Ascending aorta (tissue), 2 donors: ENCODE measurements around the gene NOL4. TPM values are rescaled to one million over a fixed set of nuclear protein-coding genes. Genes with fewer than 3 reads are reported as not detected.
A peak's percentile ranks its signal among the peaks of the same experiment; 100 is the strongest.
"Not testable (repeated sequence)": the region's sequence is repeated elsewhere in the genome, so short reads cannot be mapped to it uniquely, and the experiment has no call there.

Experiments
- DNase-seq, 2 donors: peaks; one replicate each; pipeline ENCODE4 v3.0.0-alpha.2; 2019; ENCODE audit warnings: low spot score in 2 of 2
- H3K27ac ChIP-seq, 2 donors: fragments of 200-600 bp; sonication (generic); one replicate each; pipeline ENCODE4 v1.5.1; 2016 to 2017; ENCODE audit warnings: mild to moderate bottlenecking in 1 of 2
- H3K27me3 ChIP-seq: fragments of 200-600 bp; sonication (generic); one replicate; pipeline ENCODE4 v1.5.1; 2017
- H3K36me3 ChIP-seq, 2 donors: fragments of 200-600 bp; sonication (generic); one replicate each; pipeline ENCODE4 v1.5.1; 2016
- H3K4me1 ChIP-seq, 2 donors: fragments of 200-600 bp; sonication (generic); one replicate each; pipeline ENCODE4 v1.5.1; 2016 to 2017; ENCODE audit warnings: mild to moderate bottlenecking in 1 of 2
- H3K4me3 ChIP-seq, 2 donors: fragments of 200-600 bp; sonication (generic); one replicate each; pipeline ENCODE4 v1.5.1; 2016 to 2017; ENCODE audit warnings: mild to moderate bottlenecking in 1 of 2
- H3K9me3 ChIP-seq, 2 donors: fragments of 200-600 bp; sonication (generic); one replicate each; pipeline ENCODE4 v1.5.1; 2016
- CTCF ChIP-seq, 3 experiments: fragments of 200-600 bp in 2 of 3; fragments of 450-650 bp in 1 of 3; sonication (generic) in 2 of 3; IDR thresholded peaks; one replicate each; pipeline ENCODE4 v1.5.1; 2016 to 2019; ENCODE audit warnings: antibody characterized with exemption in 3 of 3, mild to moderate bottlenecking in 1 of 3, moderate library complexity in 1 of 3
- intact Hi-C: fragments of 100-400 bp; cut with DNase I; formaldehyde crosslinking; loops from one replicate; pipeline ENCODE4 v1.15.1; 2023
- total RNA-seq: library from RNA; depleted of rRNA; stranded (reverse); fragments of >200 nt; gene quantifications from one replicate; pipeline ENCODE4 v1.1.0, GENCODE V29; 2016

NOL4 gene
- total RNA-seq, 1 donor from 2014 or later = not detected

- H3K27me3 ChIP-seq = no peaks in the 10 kb centered on the region
- intact Hi-C loops = no loop called here
- no peak for TF ChIP-seq CTCF (IDR thresholded peaks at IDR 0.05)
- no peak overlapping the region for H3K27ac ChIP-seq
- DNase-seq = no peak
- peaks cover 0 to 4% of the 10 kb centered on the region in 2 donors for H3K9me3 ChIP-seq
- no peaks in the 10 kb centered on the region for H3K36me3 ChIP-seq
- no peaks in the 10 kb centered on the region for H3K4me1 ChIP-seq
- H3K4me3 ChIP-seq = no peak overlapping the region
These were observed 24.0 kb upstream of the NOL4 start for GRCh38 chr18:34248727-34249126.

GRCh38 chr18:34242739-34243138 lies 18.0 kb upstream of the NOL4 start:
- Histone ChIP-seq H3K27me3 (no peaks in the 10 kb centered on the region), H3K27ac (no peak overlapping the region), H3K36me3 (no peaks in the 10 kb centered on the region), H3K4me1 (no peaks in the 10 kb centered on the region), H3K4me3 (no peak overlapping the region), H3K9me3 (no peaks in the 10 kb centered on the region)
- TF ChIP-seq CTCF (IDR thresholded peaks at IDR 0.05) = no peak
- intact Hi-C loops = no loop called here
- DNase-seq = no peak

- H3K4me3 ChIP-seq, DNase-seq, H3K9me3 ChIP-seq, H3K4me1 ChIP-seq, H3K36me3 ChIP-seq, intact Hi-C loops, H3K27me3 ChIP-seq, H3K27ac ChIP-seq: not testable (repeated sequence)
These were observed 9.2 kb upstream of the NOL4 start for GRCh38 chr18:34233781-34234388.

GRCh38 chr18:34225218-34225553 lies 473 bp upstream of the NOL4 start:
- no peak for DNase-seq
- Histone ChIP-seq H3K27ac (no peak overlapping the region), H3K27me3 (no peaks in the 10 kb centered on the region), H3K9me3 (no peaks in the 10 kb centered on the region), H3K4me3 (peak overlapping the region; percentile 54 to 69), H3K4me1 (peaks cover 3% of the 10 kb centered on the region in 2 donors), H3K36me3 (no peaks in the 10 kb centered on the region)
- intact Hi-C loops = loop anchor here (10.0 kb wide), 1 partner anchor 560 kb away; no protein-coding TSS in a partner anchor
- TF ChIP-seq CTCF (IDR thresholded peaks at IDR 0.05) = no peak

GRCh38 chr18:34223893-34224422 lies 755 bp downstream of the NOL4 start:
- Histone ChIP-seq H3K4me3 (peak overlapping the region; percentile 54 to 69), H3K4me1 (peaks cover 3% of the 10 kb centered on the region in 2 donors), H3K9me3 (no peaks in the 10 kb centered on the region), H3K36me3 (no peaks in the 10 kb centered on the region), H3K27ac (no peak overlapping the region), H3K27me3 (no peaks in the 10 kb centered on the region)
- intact Hi-C loops = loop anchor here (10.0 kb wide), 1 partner anchor 561 kb away; no protein-coding TSS in a partner anchor
- no peak for TF ChIP-seq CTCF (IDR thresholded peaks at IDR 0.05)
- no peak for DNase-seq

- Histone ChIP-seq H3K27ac (no peak overlapping the region), H3K4me1 (peaks cover 3% of the 10 kb centered on the region in 2 donors), H3K27me3 (no peaks in the 10 kb centered on the region), H3K9me3 (no peaks in the 10 kb centered on the region), H3K4me3 (peak overlapping the region; percentile 54 to 69), H3K36me3 (no peaks in the 10 kb centered on the region)
- no peak for DNase-seq
- intact Hi-C loops = loop anchor here (10.0 kb wide), 1 partner anchor 561 kb away; no protein-coding TSS in a partner anchor
- TF ChIP-seq CTCF (IDR thresholded peaks at IDR 0.05) = no peak
These were observed 1.4 kb downstream of the NOL4 start for GRCh38 chr18:34223164-34223892.
